Osteoblast (primary cell): ENCODE measurements around the gene GAS5. TPM values are rescaled to one million over a fixed set of nuclear protein-coding genes. Genes with fewer than 3 reads are reported as not detected.

ENCODE experiments used
- DNase-seq: peaks from one replicate; pipeline ENCODE4 v3.0.0; 2011; ENCODE audit warnings: low spot score, mixed read lengths; ENCODE audit not compliant: insufficient read length; ENCODE audit errors: missing footprints
- H2AFZ ChIP-seq: 2 replicates; pipeline ENCODE4 v1.6.0; 2011; ENCODE audit warnings: mild to moderate bottlenecking, low read length
- H3K27ac ChIP-seq: 2 replicates; pipeline ENCODE4 v1.5.1; 2011; ENCODE audit warnings: mild to moderate bottlenecking, low read depth, low read length, moderate library complexity
- H3K27me3 ChIP-seq: 2 replicates; pipeline ENCODE4 v1.6.0; 2012; ENCODE audit warnings: mild to moderate bottlenecking, control low read depth, inconsistent platforms, low read length, moderate library complexity; ENCODE audit not compliant: insufficient read depth
- H3K36me3 ChIP-seq: 2 replicates; pipeline ENCODE4 v1.5.1; 2011; ENCODE audit warnings: mild to moderate bottlenecking, low read length, control low read depth, moderate library complexity; ENCODE audit not compliant: insufficient read depth
- H3K4me1 ChIP-seq: 2 replicates; pipeline ENCODE4 v1.5.1; 2011; ENCODE audit warnings: mild to moderate bottlenecking, low read length, control low read depth, moderate library complexity; ENCODE audit not compliant: insufficient read depth
- H3K4me2 ChIP-seq: 2 replicates; pipeline ENCODE4 v1.6.0; 2011; ENCODE audit warnings: mild to moderate bottlenecking, low read length; ENCODE audit not compliant: insufficient read depth
- H3K4me3 ChIP-seq: fragments of 200-600 bp; sonication (generic); 3 replicates; pipeline ENCODE4 v1.5.1; 2012; ENCODE audit warnings: mild to moderate bottlenecking, low read length, inconsistent platforms; ENCODE audit not compliant: insufficient read depth
- H3K79me2 ChIP-seq: 2 replicates; pipeline ENCODE4 v1.6.0; 2012; ENCODE audit warnings: mild to moderate bottlenecking, low read length, control low read depth, inconsistent platforms; ENCODE audit not compliant: insufficient read depth
- H3K9me3 ChIP-seq: 2 replicates; pipeline ENCODE4 v1.5.1; 2011; ENCODE audit warnings: low read depth, low read length, control low read depth
- H4K20me1 ChIP-seq: 2 replicates; pipeline ENCODE4 v1.6.0; 2012; ENCODE audit warnings: mild to moderate bottlenecking, low read length, control low read depth; ENCODE audit not compliant: insufficient read depth
- CTCF ChIP-seq: IDR thresholded peaks from 2 replicates; pipeline ENCODE4 v1.5.1; 2011; ENCODE audit warnings: mild to moderate bottlenecking, low read depth, low read length, moderate library complexity; ENCODE audit errors: extremely low read depth
- total RNA-seq: library from RNA; depleted of rRNA; stranded (reverse); fragments of >200 nt; gene quantifications from 2 replicates; pipeline ENCODE4 v1.2.3, GENCODE V29; 2012

Gene GAS5
- total RNA-seq, 1 donor = 220 TPM

GRCh38 chr1:173870252-173871075 lies 2.7 kb upstream of the GAS5 start:
- TF ChIP-seq CTCF = no peak

GRCh38 chr1:173869021-173869359 lies 1.2 kb upstream of the GAS5 start:
- Histone ChIP-seq H3K4me1 (peaks cover 20% of the 10 kb centered on the region), H3K27me3 (no peaks in the 10 kb centered on the region), H3K27ac (peak overlapping the region; percentile 16), H3K4me2 (peak overlapping the region; percentile 93), H3K79me2 (peaks cover 37% of the 10 kb centered on the region), H3K36me3 (peaks cover 47% of the 10 kb centered on the region), H3K4me3 (peak overlapping the region; percentile 96), H4K20me1 (peaks cover 37% of the 10 kb centered on the region), H2AFZ (peak overlapping the region; percentile 55), H3K9me3 (no peaks in the 10 kb centered on the region)
- no peak for TF ChIP-seq CTCF
- peak; percentile 42 for DNase-seq

More at GRCh38 chr1:173870252-173871075, 2.7 kb upstream of the GAS5 start:
- peak; percentile 18 for DNase-seq
- Histone ChIP-seq H3K9me3 (no peaks in the 10 kb centered on the region), H4K20me1 (peaks cover 23% of the 10 kb centered on the region), H3K36me3 (peaks cover 33% of the 10 kb centered on the region), H3K4me2 (no peak overlapping the region), H3K4me1 (peaks cover 14% of the 10 kb centered on the region), H2AFZ (no peak overlapping the region), H3K27me3 (no peaks in the 10 kb centered on the region), H3K79me2 (peaks cover 33% of the 10 kb centered on the region), H3K4me3 (no peak overlapping the region), H3K27ac (no peak overlapping the region)

- no peak for TF ChIP-seq CTCF
- Histone ChIP-seq H3K4me1 (peaks cover 20% of the 10 kb centered on the region), H2AFZ (peak within 1 kb of the TSS; percentile 61), H3K27ac (peak within 1 kb of the TSS; percentile 85), H3K4me2 (peak within 1 kb of the TSS; percentile 93), H3K4me3 (peak within 1 kb of the TSS; percentile 96), H3K9me3 (no peaks in the 10 kb centered on the region), H4K20me1 (peaks cover 42% of the 10 kb centered on the region), H3K27me3 (no peaks in the 10 kb centered on the region), H3K36me3 (peaks cover 52% of the 10 kb centered on the region), H3K79me2 (peaks cover 37% of the 10 kb centered on the region)
- DNase-seq = peak; percentile 83
Observed at GRCh38 chr1:173868266-173869020, 654 bp upstream of the GAS5 start, which contains the start of gene ZBTB37. TSS of gene ZBTB37 (plus strand) at chr1:173868380. CDS start at chr1:173870226, 1,846 bp downstream.
